Measurements from ENCODE around the gene CELSR3.

CELSR3 gene

GRCh38 chr3:48598323-48599076 is 64.2 kb downstream of the CELSR3 start:
- DNase-seq: no peak

GRCh38 chr3:48597408-48597800 is 65.3 kb downstream of the CELSR3 start:
- no peak for DNase-seq

- no peak for DNase-seq
These were observed 65.8 kb downstream of the CELSR3 start for GRCh38 chr3:48596676-48597407.

- DNase-seq: no peak
These were observed 66.5 kb downstream of the CELSR3 start for GRCh38 chr3:48596157-48596556.

GRCh38 chr3:48595526-48596121 is 67.1 kb downstream of the CELSR3 start:
- peak; percentile 13 to 38 for DNase-seq

GRCh38 chr3:48595075-48595525 is 67.6 kb downstream of the CELSR3 start, which contains the start of gene COL7A1:
COL7A1 (minus strand) TSS chr3:48595329; CDS start chr3:48595159, 170 bp downstream.
- no peak for DNase-seq

GRCh38 chr3:48594417-48595049 is 68.2 kb downstream of the CELSR3 start:
- no peak for DNase-seq

GRCh38 chr3:48593337-48593736 is 69.3 kb downstream of the CELSR3 start:
- DNase-seq: no peak

GRCh38 chr3:48592519-48593087 is 70.1 kb downstream of the CELSR3 start:
- no peak for DNase-seq

- DNase-seq: no peak
These were observed 70.7 kb downstream of the CELSR3 start for GRCh38 chr3:48591886-48592518.

GRCh38 chr3:48591436-48591835 is 71.2 kb downstream of the CELSR3 start:
- no peak for DNase-seq

GRCh38 chr3:48588230-48588629 is 74.5 kb downstream of the CELSR3 start:
- no peak for DNase-seq

GRCh38 chr3:48587686-48588085 is 75.0 kb downstream of the CELSR3 start:
- no peak for DNase-seq

Data from inflammatory macrophage treated with lipopolysaccharide for 1 hour (primary cell).